Measurements from ENCODE around the gene LSS.

- TF ChIP-seq CTCF (IDR thresholded peaks at IDR 0.05; ENCODE audit: insufficient read depth, low read depth, low read length) (no peak), EZH2 (IDR thresholded peaks at IDR 0.05; ENCODE audit: insufficient read depth, low read length) (no peak)
These were observed 13.9 kb downstream of the LSS start for GRCh38 chr21:46214478-46215340.

Data from astrocyte (in vitro differentiated cells and primary cell).